Posterior vena cava (tissue), 2 donors: ENCODE results near the gene EMP2. TPM values are rescaled to one million over a fixed set of nuclear protein-coding genes. Genes with fewer than 3 reads are reported as not detected.

ENCODE experiments used
- total RNA-seq, 2 donors: library from RNA; stranded (reverse); fragmentation: NEBNext Ultra II Directional; extraction: Animal tissue kit (Norgen Biotek cat#: 25700); gene quantifications; one replicate each; pipeline ENCODE4 v1.2.1, GENCODE V29; 2021
- donor health status: DM: yes; HTN: yes; CAD: no.
- donor health status: DM: yes; HTN: yes; CAD: no.

The EMP2 gene
- total RNA-seq, 2 donors from 2014 or later, result 45.8 to 68.5 TPM

Other genes with a start within 250 kb of the EMP2 start
- 1 to 10 TPM; 4.9 to 8.8 TPM for gene ATF7IP2, start 194.5 kb downstream of the EMP2 start, total RNA-seq
- gene TEKT5, start 114.3 kb upstream of the EMP2 start, total RNA-seq, result under 1 TPM in 1 of 2 donors, not detected in 1; 0.14 TPM
- 10 to 100 TPM; 27.1 to 29.8 TPM for gene NUBP1, start 163.2 kb upstream of the EMP2 start, total RNA-seq
- gene TVP23A, start 238.2 kb upstream of the EMP2 start, total RNA-seq, result 1 to 10 TPM; 2.1 to 3.7 TPM